Stimulated activated CD8-positive, alpha-beta memory T cell treated with anti-CD3 and anti-CD28 coated beads, Interleukin-7, amount 100 ng/mL, for 48 hours (primary cell): ENCODE results near the gene SH2D1B.

ENCODE experiments used
- DNase-seq, 2 donors: peaks; one replicate each; pipeline ENCODE4 v3.0.0-alpha.2; 2020; ENCODE audit warnings: low read depth in 1 of 2; ENCODE audit errors: extremely low read depth in 1 of 2

Gene SH2D1B

DNA sequence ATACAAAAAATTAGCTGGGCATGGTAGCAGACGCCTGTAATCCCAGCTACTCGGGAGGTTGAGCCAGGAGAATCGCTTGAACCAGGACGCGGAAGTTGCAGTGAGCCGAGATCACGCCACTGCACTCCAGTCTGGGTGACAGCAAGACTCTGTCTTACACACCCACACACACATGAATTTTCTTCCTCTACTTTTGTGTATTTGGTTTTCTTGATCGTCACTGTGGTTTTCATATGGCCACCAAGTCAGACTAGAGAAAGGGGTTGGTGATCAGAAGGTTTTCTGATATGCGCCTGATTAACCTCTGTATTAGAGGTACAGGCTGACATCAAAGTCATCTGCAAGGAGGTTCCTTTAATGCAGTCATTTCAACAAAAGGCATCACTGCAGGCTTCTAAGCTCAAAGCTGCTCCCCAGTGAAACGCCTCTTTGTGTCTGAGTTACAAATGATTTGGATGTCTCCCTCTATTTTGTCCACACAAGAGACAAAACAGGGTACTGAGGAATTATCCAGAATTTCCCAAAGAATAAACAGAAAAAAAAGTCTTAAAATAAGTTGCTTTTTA lies 11.1 kb downstream of the SH2D1B start:
- no peak for DNase-seq

DNA sequence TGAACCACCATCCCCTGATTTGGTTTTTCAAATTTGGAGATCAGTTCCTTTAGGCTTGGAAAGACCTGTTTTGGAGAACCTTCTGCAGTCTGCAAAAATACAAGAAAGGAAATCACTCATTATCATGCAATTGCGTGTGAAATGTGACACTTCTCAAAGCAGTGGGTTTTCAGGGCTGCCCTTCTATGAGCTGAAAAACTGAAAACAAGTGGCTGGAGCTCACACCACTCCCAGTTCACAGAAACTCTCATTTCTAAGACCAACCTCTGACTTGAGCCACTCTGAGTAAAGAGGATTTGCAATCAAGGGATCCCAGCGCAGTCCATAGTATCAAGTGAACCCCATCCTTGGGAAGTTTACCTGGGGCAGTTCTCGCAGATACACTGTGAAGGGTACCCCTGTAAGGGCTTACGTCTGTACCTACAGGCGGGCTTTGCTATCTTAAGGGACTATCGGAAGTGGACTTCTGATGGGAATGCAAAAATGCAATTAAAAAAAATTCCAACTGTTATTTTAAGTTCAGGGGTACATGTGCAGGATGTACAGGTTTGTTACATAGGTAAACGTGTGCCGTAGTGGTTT lies 12.8 kb downstream of the SH2D1B start:
- no peak for DNase-seq

DNA sequence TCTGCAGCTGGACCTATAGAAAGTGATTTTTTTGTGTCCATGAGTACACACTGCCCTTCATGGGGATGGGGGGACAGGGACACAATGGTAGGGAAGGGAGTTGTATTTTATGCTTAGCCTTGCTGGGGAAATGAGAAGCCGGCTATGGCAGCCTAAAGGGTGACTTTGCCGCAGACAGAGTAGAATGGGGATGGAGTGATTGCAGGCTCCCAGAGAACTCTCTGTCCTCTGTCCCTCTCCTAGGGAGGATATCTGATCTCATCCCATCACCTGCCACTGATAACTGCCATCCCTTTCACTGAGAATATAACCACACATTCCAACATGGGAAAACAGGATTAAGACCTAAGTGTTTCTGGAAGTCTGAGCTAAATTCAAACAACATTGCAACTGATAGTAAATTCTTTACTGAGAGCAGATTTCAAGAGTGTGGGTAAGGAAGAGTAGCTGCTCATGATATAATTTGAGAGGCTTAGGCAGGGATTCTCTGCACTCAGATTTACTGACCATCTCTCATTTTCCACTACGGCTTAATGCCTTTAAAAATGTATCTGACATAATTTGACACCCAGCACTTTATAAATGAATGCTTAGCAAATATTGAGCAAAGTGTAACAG lies 13.9 kb downstream of the SH2D1B start:
- DNase-seq, result no peak

DNA sequence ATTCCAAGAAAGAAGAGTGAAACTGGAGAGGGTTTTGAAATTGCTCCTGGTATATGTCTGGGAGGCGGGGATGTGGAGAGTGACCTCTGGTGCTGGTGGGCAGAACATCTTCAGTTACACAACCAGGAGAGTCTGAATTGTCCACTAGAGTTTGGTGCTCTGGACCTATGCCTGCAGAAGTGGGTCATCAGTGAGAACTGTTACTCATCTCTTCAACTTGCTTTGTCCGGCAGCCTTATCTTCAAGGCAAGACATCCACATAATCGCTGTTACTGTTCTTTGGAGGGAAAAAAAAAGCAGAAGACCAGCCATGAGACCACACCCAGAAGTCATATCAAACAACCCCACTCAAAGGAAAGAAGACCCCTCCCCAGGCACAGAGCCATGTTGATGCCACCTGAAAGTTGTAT lies 14.9 kb downstream of the SH2D1B start:
- DNase-seq, result no peak

DNA sequence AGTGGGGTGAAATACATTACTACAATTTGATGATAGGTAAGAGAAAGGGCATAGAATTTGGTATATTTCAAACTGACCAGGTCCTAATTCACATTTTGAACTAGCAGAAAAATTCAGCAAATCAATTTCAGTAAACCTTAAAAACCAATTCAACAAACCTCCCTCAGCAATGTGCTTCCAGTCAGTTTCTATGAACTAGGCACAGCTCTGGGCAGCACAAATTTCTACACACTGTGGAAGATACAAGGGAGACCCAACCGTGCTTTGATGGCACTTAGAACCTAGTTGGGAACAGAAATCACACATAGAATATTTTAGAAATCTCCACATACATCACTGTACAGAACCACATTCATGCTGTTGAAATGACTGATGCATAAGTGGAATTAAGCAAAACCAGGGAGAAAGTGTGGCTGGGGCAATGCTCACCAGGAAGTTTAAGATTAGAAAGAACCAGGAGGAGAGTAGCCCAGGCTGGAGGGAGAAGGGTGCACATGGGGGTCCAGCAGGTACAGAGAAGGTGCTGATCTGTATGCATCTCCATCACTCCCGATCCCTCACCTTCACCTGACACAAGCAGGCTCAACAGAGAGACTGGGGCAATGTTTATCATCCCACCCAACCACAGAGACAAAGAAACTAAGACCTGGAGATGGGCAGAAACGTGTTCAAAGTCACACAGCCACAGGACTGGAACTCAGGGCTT lies 15.6 kb downstream of the SH2D1B start:
- DNase-seq, result no peak

GRCh38 chr1:162391790-162392563 lies 20.0 kb downstream of the SH2D1B start:
- DNase-seq, result no peak

DNA sequence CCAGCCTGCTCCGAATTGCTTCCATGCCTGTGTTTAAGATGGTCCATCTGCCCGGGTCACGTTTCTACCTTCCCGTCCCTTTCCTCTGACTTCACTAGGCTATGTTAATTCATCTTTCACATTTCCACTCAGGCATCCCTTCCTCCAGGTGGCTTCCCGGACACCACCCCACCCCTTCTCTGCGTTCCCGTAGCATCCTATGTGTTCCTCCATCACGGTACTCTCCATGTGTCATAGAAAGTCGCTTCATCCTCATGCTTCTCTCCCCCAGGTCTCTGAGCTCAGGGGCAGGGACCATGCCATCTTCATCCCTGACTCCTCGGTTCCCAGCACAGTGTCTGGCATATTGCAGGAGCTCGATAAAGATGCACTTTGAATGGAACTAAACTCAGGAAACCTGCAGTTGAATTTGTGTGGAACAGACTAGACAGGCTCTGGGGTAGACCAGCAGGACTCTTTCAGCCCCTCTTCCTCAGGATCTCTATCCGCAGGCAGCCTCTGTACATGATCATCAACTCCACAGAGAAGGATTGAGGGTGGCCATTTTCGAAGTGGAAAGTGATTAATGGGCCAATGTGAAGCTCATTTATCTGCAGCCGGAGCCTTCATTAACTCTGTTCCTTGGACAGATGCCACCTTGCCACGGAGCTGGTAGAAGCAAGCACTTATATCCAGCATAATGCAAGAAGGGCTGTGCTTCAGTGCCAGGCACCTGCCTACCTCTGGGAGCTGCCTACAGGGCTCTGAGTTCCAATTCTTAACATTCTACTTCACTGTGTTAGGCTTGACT lies 21.3 kb downstream of the SH2D1B start:
- DNase-seq, result no peak

GRCh38 chr1:162389971-162390370 lies 22.0 kb downstream of the SH2D1B start:
- DNase-seq, result no peak

- DNase-seq, result no peak
These were observed 22.7 kb downstream of the SH2D1B start for GRCh38 chr1:162389021-162389818.

GRCh38 chr1:162388615-162389014 lies 23.3 kb downstream of the SH2D1B start:
- no peak for DNase-seq

DNA sequence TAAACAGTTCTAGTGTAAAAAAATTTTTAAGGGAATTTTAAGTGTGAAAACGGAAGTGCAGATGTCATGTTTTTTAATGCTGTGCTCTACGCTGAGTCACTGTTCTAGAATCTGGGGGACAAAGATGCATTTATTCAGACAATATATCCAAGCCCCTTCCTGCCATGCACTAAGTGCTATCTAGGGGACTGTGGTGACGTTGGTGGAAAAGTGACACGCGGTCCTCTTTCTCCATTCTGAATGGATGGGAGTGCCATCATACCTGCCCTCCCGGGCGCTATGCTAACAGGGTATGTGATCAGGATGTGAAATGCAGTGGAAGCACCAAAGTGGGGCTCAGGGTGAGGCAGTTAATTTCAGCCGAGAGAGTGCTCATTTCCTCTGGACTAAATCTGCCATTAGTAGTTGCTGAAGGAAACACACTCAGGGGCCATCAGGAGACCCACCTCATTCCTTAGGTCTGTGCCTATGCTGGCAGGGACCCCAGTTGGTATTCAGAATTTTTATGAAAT lies 23.8 kb downstream of the SH2D1B start:
- DNase-seq, result no peak

DNA sequence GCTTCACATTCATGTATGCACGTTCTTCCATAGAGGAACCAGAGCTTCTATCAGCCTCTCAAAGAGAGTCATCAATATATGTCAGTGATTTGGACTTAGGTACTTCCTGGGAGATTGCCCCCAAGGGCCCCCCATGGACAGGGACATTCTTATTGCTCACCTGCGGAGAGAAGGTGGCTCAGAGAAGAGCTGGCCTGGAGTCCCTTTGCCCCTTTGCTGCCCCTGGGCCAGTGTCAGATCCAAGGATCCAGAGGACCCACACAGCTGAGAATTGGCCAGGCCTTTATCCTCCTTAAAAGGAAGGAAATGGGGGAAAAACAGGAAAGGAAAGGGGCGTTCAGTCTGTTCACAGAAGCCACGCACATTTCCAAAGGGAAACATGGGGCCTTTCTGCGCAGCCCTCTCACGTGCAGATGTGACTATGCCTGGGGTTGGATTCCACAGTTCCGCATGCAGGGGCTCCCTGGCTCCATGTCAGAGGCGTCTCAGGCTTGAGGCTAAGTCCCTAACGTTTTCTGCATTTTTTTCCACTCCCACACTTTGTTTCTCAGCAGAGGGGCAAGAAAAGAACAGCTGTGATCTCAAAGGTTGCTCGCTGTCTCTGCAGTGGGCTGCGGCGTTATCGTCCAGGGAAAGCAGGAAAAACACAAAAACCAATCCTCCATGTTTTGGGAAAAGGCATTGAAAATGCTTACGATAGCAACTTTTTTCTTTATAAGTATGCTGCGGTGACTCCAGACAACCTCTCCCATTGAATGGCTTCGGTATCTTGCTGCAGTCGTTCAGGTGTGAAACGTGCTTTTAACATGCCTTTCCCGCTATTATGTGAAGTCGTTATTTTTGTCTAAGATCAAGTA lies 24.5 kb downstream of the SH2D1B start:
- DNase-seq, result no peak

DNA sequence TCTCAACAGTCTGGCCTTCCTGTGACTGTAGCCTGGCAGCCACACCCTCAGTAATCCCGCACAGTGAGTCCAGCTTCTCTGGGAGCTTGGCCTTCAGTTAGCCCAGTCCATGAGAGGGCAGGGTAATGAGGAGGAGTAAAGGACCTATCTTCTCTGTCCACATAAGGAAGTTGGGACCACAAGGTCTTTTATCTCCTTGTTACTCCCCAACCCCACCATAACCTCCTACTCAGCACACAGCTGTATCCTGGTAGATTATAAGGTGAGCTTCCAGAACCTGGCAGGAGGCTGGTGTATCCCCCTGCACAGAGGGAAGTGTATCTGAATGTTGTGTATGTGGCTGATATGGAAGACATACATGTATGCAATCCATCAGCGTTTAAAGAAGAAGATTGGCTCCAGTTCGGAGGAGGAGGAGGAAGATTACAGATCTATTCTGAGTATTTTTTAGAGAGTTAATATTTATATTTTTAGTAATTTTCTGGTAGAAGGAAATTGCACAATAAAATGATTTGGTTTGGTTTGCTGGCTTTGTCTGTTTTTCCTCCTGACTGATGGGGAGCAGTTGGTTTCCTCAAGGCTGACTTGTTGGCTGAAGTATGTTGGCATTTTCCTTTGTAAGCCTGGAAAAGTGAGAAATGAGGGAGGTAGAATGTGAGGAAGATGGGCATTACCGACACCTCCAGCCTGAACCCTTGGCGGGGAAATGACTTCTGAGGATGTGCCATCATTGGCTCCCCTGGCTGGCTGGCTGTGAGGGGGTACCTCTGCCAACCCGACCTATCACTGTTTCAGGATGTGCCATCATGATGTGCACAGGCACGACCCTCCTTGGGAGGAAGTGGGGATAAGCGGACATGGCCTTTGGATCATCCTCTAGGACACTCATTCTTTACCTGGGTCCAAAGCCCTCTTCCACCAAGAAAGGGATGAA lies 25.4 kb downstream of the SH2D1B start:
- DNase-seq, result no peak

- no peak for DNase-seq
These were observed 26.2 kb downstream of the SH2D1B start for GRCh38 chr1:162385702-162386101.

GRCh38 chr1:162385280-162385623 lies 26.7 kb downstream of the SH2D1B start:
- DNase-seq, result no peak

GRCh38 chr1:162384601-162385279 lies 27.2 kb downstream of the SH2D1B start:
- DNase-seq, result no peak

DNA sequence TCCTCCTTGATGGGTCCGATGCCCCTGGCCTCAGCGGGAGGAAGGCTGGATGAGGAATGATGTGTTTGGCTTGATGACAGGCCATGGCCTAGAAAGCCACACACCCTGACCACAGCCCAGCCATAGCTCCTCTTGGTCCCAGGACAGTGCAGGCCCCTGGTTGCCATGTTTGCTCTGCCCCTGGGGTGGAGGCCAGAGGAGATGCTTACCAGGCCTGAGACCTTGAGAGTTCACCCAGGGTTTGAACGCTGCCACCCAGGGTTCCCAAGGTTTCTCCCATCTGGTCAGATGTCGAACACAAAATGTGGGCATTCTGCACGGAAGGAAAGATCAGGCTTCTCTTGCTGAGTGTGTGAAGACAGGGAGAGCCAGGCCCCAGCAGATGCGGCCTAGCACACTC lies 27.8 kb downstream of the SH2D1B start:
- no peak for DNase-seq
